Activated gamma-delta T cell treated with anti-CD3 and anti-CD28 coated beads, Interleukin-2, amount 50 U/mL, for 16 hours (primary cell): Measurements from ENCODE around the gene TBX10.
"Not testable (repeated sequence)": the region's sequence is repeated elsewhere in the genome, so short reads cannot be mapped to it uniquely, and the experiment has no call there.

Experiments
- DNase-seq: peaks from one replicate; pipeline ENCODE4 v3.0.0-alpha.2; 2020; ENCODE audit warnings: low read depth

The TBX10 gene

GRCh38 chr11:67639438-67639859 lies at the start of gene TBX10:
TSS of gene TBX10 (minus strand) at chr11:67639763. CDS start at chr11:67639472, 291 bp downstream.
- no peak for DNase-seq

DNA sequence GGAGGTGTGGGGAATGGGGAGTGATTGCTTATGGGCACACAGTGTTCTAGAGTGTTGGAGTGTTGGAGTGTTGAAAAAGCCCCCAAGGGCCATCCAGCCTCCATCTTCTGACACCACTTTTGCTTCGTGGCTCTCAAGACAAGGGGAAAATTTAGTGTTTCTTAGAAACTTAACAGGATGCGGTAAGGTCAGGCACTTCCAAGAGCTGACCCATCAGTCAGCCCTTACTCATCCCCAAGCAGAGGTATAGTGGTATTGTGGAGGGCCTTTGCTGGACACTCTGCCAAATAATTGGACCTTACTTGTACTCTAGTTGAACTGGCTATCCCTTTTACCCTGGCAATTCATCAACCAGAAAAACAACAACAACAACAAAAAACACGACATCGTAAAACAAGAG lies 49.6 kb upstream of the TBX10 start:
- DNase-seq: no peak

DNA sequence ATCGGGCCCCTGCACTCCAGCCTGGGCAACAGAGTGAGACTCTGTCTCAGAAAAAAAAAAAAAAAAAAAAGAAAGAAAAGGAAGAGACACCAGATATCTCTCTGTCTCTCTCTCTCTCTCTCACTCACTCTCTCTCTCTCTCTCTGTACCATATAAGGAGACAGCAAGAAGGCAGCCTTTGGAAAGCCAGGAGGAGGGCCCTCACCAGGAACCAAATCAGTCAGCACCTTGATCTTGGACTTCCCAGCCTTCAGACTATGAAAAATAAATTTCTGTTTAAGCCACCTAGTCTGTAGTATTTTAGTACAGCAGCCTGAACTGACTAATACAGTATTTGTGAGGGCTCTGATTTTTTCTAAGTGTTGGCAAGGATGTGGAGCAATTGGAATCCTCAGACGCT lies 48.4 kb upstream of the TBX10 start:
- DNase-seq: no peak

GRCh38 chr11:67685641-67686332 lies 46.2 kb upstream of the TBX10 start:
- not testable (repeated sequence) for DNase-seq

GRCh38 chr11:67682126-67683034 lies 42.8 kb upstream of the TBX10 start:
- DNase-seq: not testable (repeated sequence)

- no peak for DNase-seq
Observed at GRCh38 chr11:67680696-67681470, 41.3 kb upstream of the TBX10 start.

GRCh38 chr11:67675058-67675747 lies 35.6 kb upstream of the TBX10 start:
- no peak for DNase-seq

DNA sequence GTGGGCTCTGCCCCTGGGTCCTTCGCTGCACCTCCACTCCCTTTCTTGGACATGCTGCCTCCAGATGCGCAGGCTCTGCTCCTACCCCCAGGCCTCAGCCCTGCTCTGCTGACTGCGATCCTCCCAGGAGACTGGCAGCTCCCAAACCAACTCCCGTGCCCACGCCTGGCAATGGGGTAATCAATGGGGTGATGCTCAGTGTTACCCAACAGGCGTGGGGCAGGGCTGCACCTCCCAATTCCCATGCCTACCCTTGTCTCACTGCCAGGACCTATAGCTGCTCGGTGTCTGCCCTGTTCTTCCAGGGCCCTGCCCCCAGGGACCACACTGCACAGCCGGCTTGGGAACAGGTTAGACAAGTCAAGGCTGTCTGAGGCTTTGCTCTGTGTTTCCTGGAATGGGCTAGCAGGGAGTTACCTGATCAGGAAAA lies 34.9 kb upstream of the TBX10 start, which contains the start of gene ALDH3B2:
Gene ALDH3B2, minus strand, starts transcription at position 182 of the 430 bp plus-strand sequence. CDS start 7,688 bp downstream, outside the sequence.
- no peak for DNase-seq

DNA sequence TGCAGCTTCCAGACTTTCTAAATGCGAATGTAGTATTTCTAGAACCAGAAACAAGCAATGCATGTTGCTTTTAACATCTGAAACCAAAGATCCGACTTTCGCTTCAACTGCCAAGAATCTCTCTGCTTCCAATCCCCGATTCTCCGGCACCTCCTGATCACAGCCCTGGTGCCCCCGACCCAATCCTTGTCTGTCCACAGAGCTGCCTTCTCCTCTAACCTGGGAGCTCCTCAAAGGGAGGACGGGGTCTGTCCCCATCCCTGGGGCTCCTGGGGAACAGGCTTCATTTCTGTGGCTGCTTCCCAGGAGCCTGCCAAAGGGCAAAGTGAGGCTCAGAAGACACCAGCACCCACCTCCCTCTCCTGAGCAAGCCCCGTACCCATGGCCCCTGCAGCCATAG lies 34.3 kb upstream of the TBX10 start:
- DNase-seq: no peak

DNA sequence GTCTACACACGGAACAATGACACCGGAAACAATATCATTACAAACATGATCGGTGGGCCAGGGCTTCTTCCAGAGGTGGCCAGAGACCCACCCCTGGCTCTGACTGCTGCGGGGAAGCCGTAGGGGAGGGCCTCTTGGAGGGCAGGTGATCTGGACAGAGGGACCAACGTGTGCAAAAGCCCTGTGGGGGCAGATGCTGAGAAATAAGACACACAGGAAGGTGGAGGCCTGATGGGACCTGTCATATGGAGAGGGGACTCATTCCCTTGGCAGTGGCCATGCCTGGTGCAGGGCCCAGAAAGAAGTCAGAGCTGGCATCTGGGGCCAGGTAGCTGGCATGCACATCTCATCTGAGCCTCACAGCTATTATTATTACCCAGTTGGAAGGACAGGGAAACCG lies 33.8 kb upstream of the TBX10 start:
- no peak for DNase-seq

GRCh38 chr11:67671211-67671520 lies 31.6 kb upstream of the TBX10 start:
- DNase-seq: no peak

GRCh38 chr11:67670316-67671210 lies 31.0 kb upstream of the TBX10 start:
- no peak for DNase-seq

DNA sequence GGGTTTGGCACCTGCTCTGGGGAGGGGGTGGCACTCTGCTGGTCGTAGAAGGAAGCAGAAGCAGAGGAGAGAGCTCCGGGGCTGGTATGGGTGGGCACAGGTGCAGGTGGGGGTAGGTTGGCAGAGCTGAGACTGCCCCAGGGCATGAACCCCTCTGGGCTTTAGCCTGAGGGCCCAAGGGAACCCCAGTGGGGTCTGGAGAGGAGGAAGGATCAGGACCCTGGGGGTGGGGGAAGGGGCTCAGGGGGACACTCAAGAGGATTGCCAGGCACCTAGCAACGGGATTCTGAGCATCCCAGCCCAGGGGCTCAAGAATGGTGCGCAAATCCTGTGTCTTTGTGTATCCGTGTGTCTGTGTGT lies 28.6 kb upstream of the TBX10 start:
- DNase-seq: no peak

GRCh38 chr11:67667490-67668191 lies 28.1 kb upstream of the TBX10 start:
- no peak for DNase-seq

GRCh38 chr11:67666676-67667489 lies 27.3 kb upstream of the TBX10 start:
- DNase-seq: no peak

DNA sequence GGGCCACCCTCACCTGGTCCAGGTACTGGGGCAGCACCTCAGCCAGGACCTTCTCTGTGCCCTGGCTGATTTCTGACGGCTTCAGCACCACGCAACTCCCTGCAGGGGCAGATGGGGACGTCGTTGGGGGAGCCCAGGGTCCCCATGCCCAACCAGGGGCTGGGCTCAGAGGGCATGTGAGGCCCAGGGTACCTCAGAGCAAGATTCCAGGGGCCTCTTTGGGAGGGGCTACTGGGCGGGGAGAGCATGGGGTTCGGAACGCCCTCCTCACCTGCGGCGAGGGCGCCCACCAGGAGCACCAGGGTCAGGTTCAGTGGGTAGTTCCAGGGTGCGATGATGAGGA lies 26.7 kb upstream of the TBX10 start:
- no peak for DNase-seq

DNA sequence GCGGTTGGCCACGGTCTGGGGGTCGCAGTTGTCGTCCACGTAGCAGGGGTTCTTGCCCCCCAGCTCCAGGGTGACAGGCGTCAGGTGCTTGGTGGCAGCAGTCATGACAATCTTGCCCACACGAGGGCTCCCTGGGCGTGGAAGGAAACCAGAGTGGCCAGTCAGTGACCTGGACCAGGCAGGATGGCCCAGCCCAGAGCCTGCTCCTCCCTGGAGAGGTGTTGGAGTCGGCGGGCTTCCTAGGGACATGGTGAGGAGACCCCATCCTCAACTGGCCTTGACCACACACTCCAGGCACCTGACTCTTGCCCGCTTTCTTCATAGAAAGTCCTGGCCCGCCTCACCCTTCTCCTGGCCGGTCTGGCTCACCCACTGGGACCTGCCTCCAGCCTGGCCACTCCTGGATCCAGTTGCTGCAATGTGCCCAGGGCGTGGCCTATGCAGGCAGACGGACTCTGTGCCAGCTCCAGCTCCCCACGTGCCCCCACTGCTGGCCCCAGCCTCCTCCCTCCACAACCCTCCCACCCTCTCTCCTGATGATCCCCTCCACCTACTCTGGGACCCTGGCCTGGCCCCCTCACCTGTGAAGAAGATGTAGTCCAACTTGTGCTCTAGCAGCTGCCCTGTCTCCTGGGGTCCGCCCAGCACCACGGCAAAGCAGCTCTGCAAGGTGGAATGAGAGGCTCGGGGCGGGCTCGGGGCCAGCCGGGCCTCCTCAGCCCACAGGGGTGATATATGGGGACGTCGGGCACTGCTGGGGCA lies 26.2 kb upstream of the TBX10 start:
- DNase-seq: no peak

DNA sequence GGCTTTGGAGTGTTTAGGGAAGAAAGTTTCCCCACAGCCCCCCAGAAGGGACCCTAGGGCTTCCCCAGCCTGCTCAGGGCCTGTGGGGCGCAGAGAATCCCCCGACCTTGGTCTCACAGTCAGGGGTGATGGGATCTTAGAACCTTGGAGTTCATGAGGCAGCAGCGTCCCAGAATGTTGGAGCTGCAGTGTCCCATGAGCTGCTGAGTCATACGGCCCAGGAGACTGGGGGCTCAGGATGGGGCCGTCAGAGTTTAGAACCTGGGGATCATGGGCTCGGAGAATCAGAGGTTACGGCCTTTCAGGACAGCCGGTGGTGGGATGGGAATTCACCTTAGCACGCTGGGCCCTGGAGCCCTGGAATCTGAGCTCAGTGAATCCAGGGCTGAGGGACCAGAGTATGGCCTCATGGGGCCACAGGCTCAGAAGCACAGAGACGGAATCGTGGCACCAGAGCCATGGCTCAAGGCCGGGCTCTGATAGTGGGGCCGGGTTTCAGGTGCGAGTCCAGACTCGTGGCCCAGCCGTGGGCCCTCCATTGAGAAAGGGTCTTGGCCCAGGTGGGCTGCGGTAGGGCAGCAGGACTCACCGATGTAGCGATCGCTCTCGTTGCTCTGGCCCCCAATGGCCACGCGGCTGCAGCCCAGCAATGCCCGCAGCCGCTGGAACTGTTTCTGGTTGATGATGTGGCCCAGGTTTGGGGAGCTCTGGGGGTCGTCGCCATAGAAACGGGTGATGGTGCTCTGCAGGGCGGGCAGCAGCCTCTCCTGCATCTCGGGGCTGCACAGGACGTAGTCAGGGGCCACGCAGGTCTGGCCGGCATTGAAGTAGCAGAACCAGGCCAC lies 25.4 kb upstream of the TBX10 start:
- DNase-seq: no peak
